Adrenal gland (tissue), 5 donors: Measurements from ENCODE around the gene PRKN.

ENCODE experiments used
- CTCF ChIP-seq, 6 experiments: fragments of 450-650 bp in 4 of 6; fragments of 200-600 bp in 2 of 6; sonication (generic) in 1 of 6; IDR thresholded peaks; 1 replicate in 5 of 6; 2 replicates in 1 of 6; pipeline versions ENCODE4 v1.5.1 to v1.8.0; 2016 to 2021; ENCODE audit warnings: antibody characterized with exemption in 6 of 6, mild to moderate bottlenecking in 2 of 6, moderate library complexity in 1 of 6
- POLR2A ChIP-seq, 2 donors: fragments of 450-650 bp; IDR thresholded peaks; one replicate each; pipeline ENCODE4 v1.6.1; 2017; ENCODE audit warnings: antibody characterized with exemption in 2 of 2, mild to moderate bottlenecking in 2 of 2, moderate library complexity in 1 of 2
- donor health status: DM: no; HTN: no; CAD: no.

- TF ChIP-seq CTCF (IDR thresholded peaks at IDR 0.05) (no peak), POLR2A (IDR thresholded peaks at IDR 0.05) (no peak)
Measured at GRCh38 chr6:161458201-161458951, 1269.2 kb downstream of the PRKN start.
